Astrocyte (in vitro differentiated cells and primary cell): ENCODE measurements around the gene ADM5. TPM values are rescaled to one million over a fixed set of nuclear protein-coding genes. Genes with fewer than 3 reads are reported as not detected.

Source experiments
- DNase-seq: peaks from one replicate; pipeline ENCODE4 v3.0.0-alpha.2; 2010; ENCODE audit warnings: low read depth
- FAIRE-seq: peaks from 2 replicates; lab custom pipeline; 2011; peaks lifted over from hg19 to GRCh38; lab: Jason Lieb, UNC
- H2AFZ ChIP-seq: 2 replicates; pipeline ENCODE4 v1.6.0; 2012; ENCODE audit warnings: low read depth, low read length, inconsistent platforms
- H3K27ac ChIP-seq: 2 replicates; pipeline ENCODE4 v1.5.1; 2011; ENCODE audit warnings: low read depth, low read length, inconsistent platforms
- H3K27me3 ChIP-seq: 2 replicates; pipeline ENCODE4 v1.6.0; 2011; ENCODE audit warnings: low read length, inconsistent platforms; ENCODE audit not compliant: insufficient read depth
- H3K36me3 ChIP-seq: 2 replicates; pipeline ENCODE4 v1.5.1; 2011; ENCODE audit warnings: low read length, inconsistent platforms; ENCODE audit not compliant: insufficient read depth
- H3K4me1 ChIP-seq: 2 replicates; pipeline ENCODE4 v1.5.1; 2011; ENCODE audit warnings: low read length, inconsistent platforms; ENCODE audit not compliant: insufficient read depth
- H3K4me2 ChIP-seq: 2 replicates; pipeline ENCODE4 v1.6.0; 2012; ENCODE audit warnings: low read length, inconsistent platforms
- H3K4me3 ChIP-seq: 2 replicates; pipeline ENCODE4 v1.5.1; 2011; ENCODE audit warnings: low read depth, mild to moderate bottlenecking, low read length, inconsistent platforms; ENCODE audit not compliant: insufficient read depth
- H3K79me2 ChIP-seq: 2 replicates; pipeline ENCODE4 v1.6.0; 2012; ENCODE audit warnings: mild to moderate bottlenecking, low read length, inconsistent platforms; ENCODE audit not compliant: insufficient read depth
- H3K9ac ChIP-seq: 2 replicates; pipeline ENCODE4 v1.6.0; 2012; ENCODE audit warnings: mild to moderate bottlenecking, low read length, inconsistent platforms
- H3K9me3 ChIP-seq: 2 replicates; pipeline ENCODE4 v1.5.1; 2012; ENCODE audit warnings: low read depth, mild to moderate bottlenecking, low read length, inconsistent platforms; ENCODE audit not compliant: insufficient read depth
- H4K20me1 ChIP-seq: 2 replicates; pipeline ENCODE4 v1.6.0; 2012; ENCODE audit warnings: low read length, inconsistent platforms; ENCODE audit not compliant: insufficient read depth
- H3K27ac Mint-ChIP-seq: one replicate; pipeline ENCODE4 v1.8.0; 2021; ENCODE audit warnings: mild to moderate bottlenecking, mixed read lengths; ENCODE audit not compliant: unreplicated experiment
- H3K27me3 Mint-ChIP-seq: one replicate; pipeline ENCODE4 v1.8.0; 2021; ENCODE audit warnings: low read depth, mixed read lengths; ENCODE audit not compliant: unreplicated experiment
- H3K36me3 Mint-ChIP-seq: one replicate; pipeline ENCODE4 v1.8.0; 2021; ENCODE audit warnings: low read depth, mixed read lengths; ENCODE audit not compliant: unreplicated experiment
- H3K4me1 Mint-ChIP-seq: one replicate; pipeline ENCODE4 v1.8.0; 2021; ENCODE audit warnings: low read depth, mixed read lengths; ENCODE audit not compliant: unreplicated experiment
- H3K4me3 Mint-ChIP-seq: one replicate; pipeline ENCODE4 v1.8.0; 2021; ENCODE audit warnings: mild to moderate bottlenecking, moderate library complexity, mixed read lengths; ENCODE audit not compliant: unreplicated experiment
- H3K9me3 Mint-ChIP-seq: one replicate; pipeline ENCODE4 v1.8.0; 2021; ENCODE audit warnings: mild to moderate bottlenecking, mixed read lengths; ENCODE audit not compliant: unreplicated experiment
- CTCF ChIP-seq: IDR thresholded peaks from 2 replicates; pipeline ENCODE4 v1.5.1; 2011; ENCODE audit warnings: low read depth, mild to moderate bottlenecking, inconsistent platforms, low read length, moderate library complexity; ENCODE audit not compliant: insufficient read depth
- EZH2 ChIP-seq: IDR thresholded peaks from 2 replicates; pipeline ENCODE4 v1.6.1; 2012; ENCODE audit warnings: mild to moderate bottlenecking, low read length, inconsistent platforms; ENCODE audit not compliant: insufficient read depth
- total RNA-seq: library from RNA; stranded (reverse); gene quantifications from 2 replicates; pipeline ENCODE4 v1.2.1, GENCODE V29; 2021

ADM5 gene
- total RNA-seq, 1 donor from 2014 or later, result 1.6 TPM

DNA sequence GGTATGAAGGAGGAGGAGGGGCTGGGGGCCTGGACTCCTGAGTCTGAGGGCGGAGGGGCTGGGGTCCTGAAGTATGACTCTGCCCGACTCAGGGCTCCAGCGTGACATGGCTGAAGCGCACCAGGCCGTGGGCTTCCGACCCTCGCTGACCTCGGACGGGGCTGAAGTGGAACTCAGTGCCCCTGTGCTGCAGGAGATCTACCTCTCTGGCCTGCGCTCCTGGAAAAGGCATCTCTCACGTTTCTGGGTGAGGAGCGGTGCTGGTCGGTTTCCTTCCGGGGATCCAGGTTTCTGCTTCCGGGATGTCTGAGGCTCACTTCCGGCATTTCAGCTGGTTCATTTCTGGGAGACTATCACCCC is 2.7 kb downstream of the ADM5 start:
- Mint-ChIP-seq H3K36me3 (peaks cover 7% of the 10 kb centered on the region), H3K4me1 (peaks cover 12% of the 10 kb centered on the region), H3K27me3 (no peaks in the 10 kb centered on the region), H3K27ac (peak overlapping the region; percentile 47), H3K4me3 (peak overlapping the region; percentile 90), H3K9me3 (no peaks in the 10 kb centered on the region)
- H3K9ac ChIP-seq, result no peak overlapping the region
- H3K4me3 ChIP-seq, result no peak overlapping the region
- DNase-seq (no peak), FAIRE-seq (no peak)
- H3K79me2 ChIP-seq, result no peaks in the 10 kb centered on the region
- no peak overlapping the region for H3K27ac ChIP-seq
- TF ChIP-seq EZH2, result no peak
- TF ChIP-seq CTCF, result no peak
- peaks cover 14% of the 10 kb centered on the region for H4K20me1 ChIP-seq
- H2AFZ ChIP-seq, result peak overlapping the region; percentile 47
- no peaks in the 10 kb centered on the region for H3K27me3 ChIP-seq
- H3K9me3 ChIP-seq, result no peaks in the 10 kb centered on the region
- peak overlapping the region; percentile 91 for H3K4me2 ChIP-seq
- H3K4me1 ChIP-seq, result peaks cover 15% of the 10 kb centered on the region
- H3K36me3 ChIP-seq, result peaks cover 3% of the 10 kb centered on the region

DNA sequence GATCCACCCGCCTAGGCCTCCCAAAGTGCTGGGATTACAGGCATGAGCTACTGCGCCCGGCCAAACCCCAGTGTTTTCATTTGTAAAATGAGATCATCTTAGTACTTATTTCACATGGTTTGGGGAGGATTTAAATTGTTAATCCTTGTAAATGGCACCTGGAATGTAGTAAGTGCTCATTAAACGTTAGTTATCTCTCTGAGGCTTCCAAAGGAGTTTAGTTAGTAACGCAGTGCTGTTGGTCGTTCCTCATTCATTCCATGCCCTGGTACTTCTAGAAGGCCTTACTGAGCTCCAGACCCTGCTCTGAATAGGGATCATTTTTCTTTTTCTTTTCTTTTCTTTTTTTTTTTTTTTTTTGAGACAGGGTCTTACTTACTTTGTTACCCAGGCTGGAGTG is 6.7 kb downstream of the ADM5 start:
- H3K9ac ChIP-seq, result no peak overlapping the region
- no peaks in the 10 kb centered on the region for H4K20me1 ChIP-seq
- H3K4me1 Mint-ChIP-seq, result no peaks in the 10 kb centered on the region
- H3K27me3 ChIP-seq, result no peaks in the 10 kb centered on the region
- TF ChIP-seq CTCF, result no peak
- TF ChIP-seq EZH2, result no peak
- no peaks in the 10 kb centered on the region for H3K27me3 Mint-ChIP-seq
- no peak overlapping the region for H3K27ac ChIP-seq
- H3K36me3 ChIP-seq, result no peaks in the 10 kb centered on the region
- H3K9me3 Mint-ChIP-seq, result no peaks in the 10 kb centered on the region
- no peak overlapping the region for H2AFZ ChIP-seq
- H3K36me3 Mint-ChIP-seq, result peaks cover 3% of the 10 kb centered on the region
- H3K9me3 ChIP-seq, result no peaks in the 10 kb centered on the region
- no peak overlapping the region for H3K4me3 Mint-ChIP-seq
- no peak overlapping the region for H3K27ac Mint-ChIP-seq
- no peak for FAIRE-seq
- H3K4me2 ChIP-seq, result no peak overlapping the region
- no peak overlapping the region for H3K4me3 ChIP-seq
- no peaks in the 10 kb centered on the region for H3K4me1 ChIP-seq
- H3K79me2 ChIP-seq, result no peaks in the 10 kb centered on the region
- no peak for DNase-seq

GRCh38 chr19:49696865-49697264 is 7.5 kb downstream of the ADM5 start:
- no peaks in the 10 kb centered on the region for H3K4me1 ChIP-seq
- Mint-ChIP-seq H3K4me1 (no peaks in the 10 kb centered on the region), H3K27me3 (no peaks in the 10 kb centered on the region), H3K36me3 (peaks cover 3% of the 10 kb centered on the region), H3K9me3 (no peaks in the 10 kb centered on the region), H3K27ac (no peak overlapping the region), H3K4me3 (no peak overlapping the region)
- no peak overlapping the region for H2AFZ ChIP-seq
- no peaks in the 10 kb centered on the region for H4K20me1 ChIP-seq
- H3K4me2 ChIP-seq, result no peak overlapping the region
- H3K9ac ChIP-seq, result no peak overlapping the region
- DNase-seq (no peak), FAIRE-seq (no peak)
- no peak overlapping the region for H3K27ac ChIP-seq
- H3K9me3 ChIP-seq, result no peaks in the 10 kb centered on the region
- TF ChIP-seq CTCF, result no peak
- H3K36me3 ChIP-seq, result no peaks in the 10 kb centered on the region
- no peak overlapping the region for H3K4me3 ChIP-seq
- H3K27me3 ChIP-seq, result no peaks in the 10 kb centered on the region
- H3K79me2 ChIP-seq, result no peaks in the 10 kb centered on the region
